ENCODE data around the gene PHLDA1. TPM values are rescaled to one million over a fixed set of nuclear protein-coding genes. Genes with fewer than 3 reads are reported as not detected.

PHLDA1 gene
- total RNA-seq, 4 donors from 2014 or later = 14.5 to 56.1 (median 28.5) TPM

- TF ChIP-seq, protein P1, sequence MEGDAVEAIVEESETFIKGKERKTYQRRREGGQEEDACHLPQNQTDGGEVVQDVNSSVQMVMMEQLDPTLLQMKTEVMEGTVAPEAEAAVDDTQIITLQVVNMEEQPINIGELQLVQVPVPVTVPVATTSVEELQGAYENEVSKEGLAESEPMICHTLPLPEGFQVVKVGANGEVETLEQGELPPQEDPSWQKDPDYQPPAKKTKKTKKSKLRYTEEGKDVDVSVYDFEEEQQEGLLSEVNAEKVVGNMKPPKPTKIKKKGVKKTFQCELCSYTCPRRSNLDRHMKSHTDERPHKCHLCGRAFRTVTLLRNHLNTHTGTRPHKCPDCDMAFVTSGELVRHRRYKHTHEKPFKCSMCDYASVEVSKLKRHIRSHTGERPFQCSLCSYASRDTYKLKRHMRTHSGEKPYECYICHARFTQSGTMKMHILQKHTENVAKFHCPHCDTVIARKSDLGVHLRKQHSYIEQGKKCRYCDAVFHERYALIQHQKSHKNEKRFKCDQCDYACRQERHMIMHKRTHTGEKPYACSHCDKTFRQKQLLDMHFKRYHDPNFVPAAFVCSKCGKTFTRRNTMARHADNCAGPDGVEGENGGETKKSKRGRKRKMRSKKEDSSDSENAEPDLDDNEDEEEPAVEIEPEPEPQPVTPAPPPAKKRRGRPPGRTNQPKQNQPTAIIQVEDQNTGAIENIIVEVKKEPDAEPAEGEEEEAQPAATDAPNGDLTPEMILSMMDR (IDR thresholded peaks at IDR 0.05) = no peak
- DNase-seq (ENCODE audit: low spot score) (no peak), ATAC-seq (ENCODE audit: low FRiP score) (no peak)
These were observed 23.9 kb downstream of the PHLDA1 start for GRCh38 chr12:76007640-76008039.

- no peak for DNase-seq (ENCODE audit: low spot score)
- ATAC-seq (ENCODE audit: low FRiP score) = no peak
- TF ChIP-seq, protein P1 (IDR thresholded peaks at IDR 0.05) = no peak
These were observed 25.3 kb downstream of the PHLDA1 start for GRCh38 chr12:76006028-76006925.

GRCh38 chr12:76003355-76003638, 28.3 kb downstream of the PHLDA1 start:
- ATAC-seq (ENCODE audit: low FRiP score) (no peak), DNase-seq (ENCODE audit: low spot score) (no peak)
- TF ChIP-seq, protein P1 (IDR thresholded peaks at IDR 0.05) = no peak

DNA sequence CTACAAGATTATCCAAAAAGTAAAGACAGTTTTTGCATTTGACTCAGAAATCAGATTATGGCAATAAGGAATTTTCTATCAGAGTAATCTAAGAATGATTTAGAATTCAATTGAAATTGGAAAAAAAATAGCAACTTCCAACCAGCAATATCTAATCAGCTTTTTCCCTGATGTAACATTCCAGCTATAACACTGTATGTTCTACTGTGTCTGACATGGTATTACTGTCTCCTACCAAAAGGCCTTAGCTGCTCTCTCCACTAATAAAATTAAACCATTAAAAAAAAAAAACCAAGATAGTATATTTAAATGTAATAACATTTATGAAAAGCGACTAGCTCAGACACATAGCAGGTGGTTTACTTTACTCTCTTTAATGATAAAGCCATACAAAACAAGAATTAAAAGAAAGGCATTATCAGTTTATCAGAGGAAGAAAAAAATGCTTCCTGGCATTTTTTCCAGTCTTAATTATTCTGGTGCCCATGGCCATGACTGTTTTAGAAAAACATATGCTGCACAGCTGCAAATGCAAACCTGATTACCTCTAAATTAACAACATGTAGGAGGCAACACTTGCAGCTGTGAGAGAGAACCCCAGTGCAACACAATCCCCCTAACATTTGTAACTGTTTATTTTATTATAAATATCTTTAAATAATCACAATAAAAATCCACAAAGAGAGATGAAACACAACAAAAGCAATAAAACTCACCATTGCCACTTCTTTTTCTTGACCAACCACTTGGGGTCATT, 28.8 kb downstream of the PHLDA1 start:
- TF ChIP-seq, protein P1 (IDR thresholded peaks at IDR 0.05) = no peak
- no peak for ATAC-seq (ENCODE audit: low FRiP score)
- no peak for DNase-seq (ENCODE audit: low spot score)

GRCh38 chr12:75998292-75999063, 33.1 kb downstream of the PHLDA1 start:
- TF ChIP-seq, protein P1 (IDR thresholded peaks at IDR 0.05) = no peak
- no peak for ATAC-seq (ENCODE audit: low FRiP score)
- DNase-seq (ENCODE audit: low spot score) = no peak

DNA sequence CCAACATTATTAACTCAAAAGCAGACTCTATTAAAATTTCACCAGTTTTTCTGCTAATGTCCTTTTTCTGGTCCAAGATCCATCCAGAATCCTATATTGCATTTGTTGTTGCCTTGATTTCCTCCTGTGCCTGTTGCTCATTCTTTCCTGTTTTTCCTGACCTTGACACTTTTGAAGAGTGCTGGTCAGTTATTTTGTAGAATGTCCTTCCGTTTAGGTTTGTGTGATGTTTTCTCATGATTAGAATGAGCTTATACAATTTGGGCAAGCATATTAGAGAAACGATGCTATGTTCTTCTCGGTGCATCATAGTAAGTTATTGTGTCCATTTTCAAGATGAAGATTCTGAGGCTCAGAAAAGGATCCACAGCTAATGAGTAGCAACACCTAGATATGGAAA, 33.9 kb downstream of the PHLDA1 start:
- no peak for ATAC-seq (ENCODE audit: low FRiP score)
- no peak for DNase-seq (ENCODE audit: low spot score)
- TF ChIP-seq, protein P1 (IDR thresholded peaks at IDR 0.05) = no peak
